OCI-LY1 (cell line): ENCODE measurements around the gene POLDIP2.
A peak's percentile ranks its signal among the peaks of the same experiment; 100 is the strongest.

Source experiments
- H2AFZ ChIP-seq: fragments of 200-600 bp; sonication (generic), shearing (Covaris generic); 2 replicates; pipeline ENCODE4 v1.6.0; 2014; ENCODE audit warnings: antibody characterized with exemption, mild to moderate bottlenecking, low read length
- H3F3A ChIP-seq: fragments of 200-600 bp; sonication (generic), shearing (Covaris generic); 2 replicates; pipeline ENCODE4 v1.6.0; 2014; ENCODE audit warnings: mild to moderate bottlenecking, antibody characterized with exemption, low read length, moderate library complexity; ENCODE audit not compliant: insufficient read depth
- H3K27ac ChIP-seq: fragments of 200-600 bp; sonication (generic); 2 replicates; pipeline ENCODE4 v1.5.1; 2014; ENCODE audit warnings: low read length, mixed run types, mild to moderate bottlenecking, low read depth; ENCODE audit not compliant: poor library complexity, severe bottlenecking
- H3K27me3 ChIP-seq: fragments of 200-600 bp; sonication (generic); 2 replicates; pipeline ENCODE4 v1.6.0; 2014; ENCODE audit warnings: antibody characterized with exemption, mild to moderate bottlenecking, low read length, moderate library complexity; ENCODE audit not compliant: insufficient read depth
- H3K36me3 ChIP-seq: fragments of 200-600 bp; sonication (generic); 2 replicates; pipeline ENCODE4 v1.6.1; 2014; ENCODE audit warnings: mild to moderate bottlenecking, antibody characterized with exemption, low read length, moderate library complexity, mixed read lengths; ENCODE audit not compliant: insufficient read depth
- H3K4me1 ChIP-seq: fragments of 200-600 bp; sonication (generic); 2 replicates; pipeline ENCODE4 v1.5.1; 2014; ENCODE audit warnings: mild to moderate bottlenecking, low read length, moderate library complexity; ENCODE audit not compliant: insufficient read depth, severe bottlenecking
- H3K4me2 ChIP-seq: fragments of 200-600 bp; sonication (generic), shearing (Covaris generic); 2 replicates; pipeline ENCODE4 v1.6.1; 2014; ENCODE audit warnings: low read length
- H3K4me3 ChIP-seq: fragments of 200-600 bp; sonication (generic); 2 replicates; pipeline ENCODE4 v1.5.1; 2014; ENCODE audit warnings: low read length, low read depth, mild to moderate bottlenecking, mixed read lengths; ENCODE audit not compliant: poor library complexity, severe bottlenecking
- H3K79me2 ChIP-seq: fragments of 200-600 bp; shearing (Covaris generic); 2 replicates; pipeline ENCODE4 v1.6.1; 2016; ENCODE audit warnings: mixed run types, low read length, mixed read lengths; ENCODE audit not compliant: insufficient read depth
- H3K9ac ChIP-seq: fragments of 200-600 bp; sonication (generic), shearing (Covaris generic); 2 replicates; pipeline ENCODE4 v1.6.1; 2014; ENCODE audit warnings: mild to moderate bottlenecking, low read length, mixed read lengths
- H3K9me2 ChIP-seq: fragments of 200-600 bp; sonication (generic), shearing (Covaris generic); 2 replicates; pipeline ENCODE4 v1.6.1; 2014; ENCODE audit warnings: low read depth, mild to moderate bottlenecking, low read length, mixed read lengths
- H3K9me3 ChIP-seq: fragments of 200-600 bp; shearing (Covaris generic); 2 replicates; pipeline ENCODE4 v1.6.1; 2014; ENCODE audit warnings: low read length, mixed read lengths
- H4K20me1 ChIP-seq: fragments of 200-600 bp; sonication (generic), shearing (Covaris generic); 2 replicates; pipeline ENCODE4 v1.6.0; 2016; ENCODE audit warnings: mild to moderate bottlenecking, low read length; ENCODE audit not compliant: insufficient read depth
- EZH2 ChIP-seq: fragments of 200-600 bp; sonication (generic), shearing (Covaris generic); IDR thresholded peaks from 2 replicates; pipeline ENCODE4 v1.8.0; 2017; ENCODE audit warnings: borderline replicate concordance, mixed run types, mild to moderate bottlenecking, antibody characterized with exemption, low read length, moderate library complexity, mixed read lengths
- TF ChIP-seq, protein P1 (sequence below): fragments of 200-600 bp; sonication (generic), shearing (Covaris generic); IDR thresholded peaks from 2 replicates; pipeline ENCODE4 v1.5.1; 2017; ENCODE audit warnings: mild to moderate bottlenecking, antibody characterized with exemption, low read length, moderate library complexity, mixed read lengths

POLDIP2 gene

DNA sequence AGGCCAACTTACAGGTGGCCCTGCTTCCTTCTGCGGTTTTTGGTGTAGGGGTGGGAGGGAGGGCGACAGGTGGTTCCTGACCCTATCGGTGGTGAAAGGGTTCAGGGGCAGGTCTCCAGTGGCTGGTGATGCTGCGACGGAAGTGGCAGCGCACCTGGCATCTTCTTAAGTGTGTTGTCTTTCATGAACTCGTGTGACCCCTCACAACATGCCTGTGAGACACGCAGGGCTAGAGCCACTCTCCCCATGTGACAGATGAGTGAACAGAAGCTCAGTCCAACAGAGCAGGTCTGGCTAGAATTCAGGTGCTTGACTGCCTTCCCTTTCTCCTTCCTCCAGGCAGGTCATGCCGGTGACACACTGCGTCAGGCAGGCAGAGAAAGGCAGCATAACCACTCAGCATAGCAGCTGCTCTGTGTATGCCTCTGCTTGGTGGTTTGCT, 13.8 kb downstream of the POLDIP2 start:
- H2AFZ ChIP-seq = no peak overlapping the region
- no peak overlapping the region for H3K4me3 ChIP-seq
- H3K79me2 ChIP-seq = no peaks in the 10 kb centered on the region
- H3K9ac ChIP-seq = no peak overlapping the region; the same call in 1 of the 2 replicates
- peaks cover 12% of the 10 kb centered on the region for H3K4me1 ChIP-seq
- H3F3A ChIP-seq = no peaks in the 10 kb centered on the region
- H3K27me3 ChIP-seq = no peaks in the 10 kb centered on the region
- H4K20me1 ChIP-seq = no peaks in the 10 kb centered on the region
- H3K9me3 ChIP-seq = no peaks in the 10 kb centered on the region
- H3K36me3 ChIP-seq = peaks cover 64% of the 10 kb centered on the region
- peak overlapping the region; percentile 84 for H3K27ac ChIP-seq
- no peaks in the 10 kb centered on the region for H3K9me2 ChIP-seq
- 0 out of 2 replicates have a peak overlapping the region, but pooled peaks have one; percentile 14 for H3K4me2 ChIP-seq
- TF ChIP-seq EZH2 = no peak
- TF ChIP-seq, protein P1, sequence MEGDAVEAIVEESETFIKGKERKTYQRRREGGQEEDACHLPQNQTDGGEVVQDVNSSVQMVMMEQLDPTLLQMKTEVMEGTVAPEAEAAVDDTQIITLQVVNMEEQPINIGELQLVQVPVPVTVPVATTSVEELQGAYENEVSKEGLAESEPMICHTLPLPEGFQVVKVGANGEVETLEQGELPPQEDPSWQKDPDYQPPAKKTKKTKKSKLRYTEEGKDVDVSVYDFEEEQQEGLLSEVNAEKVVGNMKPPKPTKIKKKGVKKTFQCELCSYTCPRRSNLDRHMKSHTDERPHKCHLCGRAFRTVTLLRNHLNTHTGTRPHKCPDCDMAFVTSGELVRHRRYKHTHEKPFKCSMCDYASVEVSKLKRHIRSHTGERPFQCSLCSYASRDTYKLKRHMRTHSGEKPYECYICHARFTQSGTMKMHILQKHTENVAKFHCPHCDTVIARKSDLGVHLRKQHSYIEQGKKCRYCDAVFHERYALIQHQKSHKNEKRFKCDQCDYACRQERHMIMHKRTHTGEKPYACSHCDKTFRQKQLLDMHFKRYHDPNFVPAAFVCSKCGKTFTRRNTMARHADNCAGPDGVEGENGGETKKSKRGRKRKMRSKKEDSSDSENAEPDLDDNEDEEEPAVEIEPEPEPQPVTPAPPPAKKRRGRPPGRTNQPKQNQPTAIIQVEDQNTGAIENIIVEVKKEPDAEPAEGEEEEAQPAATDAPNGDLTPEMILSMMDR = no peak

DNA sequence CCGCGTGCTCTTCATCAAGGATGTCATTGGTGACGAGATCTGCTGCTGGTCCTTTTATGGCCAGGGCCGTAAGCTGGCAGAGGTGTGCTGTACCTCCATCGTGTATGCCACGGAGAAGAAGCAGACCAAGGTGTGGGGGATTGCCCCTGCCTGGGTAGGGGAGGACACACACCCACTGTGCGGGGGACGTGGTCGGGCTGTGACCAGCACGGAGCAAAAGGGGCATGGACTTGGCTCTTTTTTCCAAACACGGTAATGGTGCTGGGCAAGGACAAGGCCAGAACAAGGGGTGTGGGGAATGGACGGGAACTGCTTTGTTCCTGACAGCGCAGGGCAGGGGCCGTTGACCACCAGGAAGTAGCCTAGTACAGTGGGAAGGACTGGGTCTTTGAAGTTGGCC, 15.0 kb downstream of the POLDIP2 start:
- Histone ChIP-seq H3K27me3 (no peaks in the 10 kb centered on the region), H3K4me1 (peaks cover 12% of the 10 kb centered on the region), H2AFZ (no peak overlapping the region), H3F3A (no peaks in the 10 kb centered on the region), H3K4me2 (no peak overlapping the region), H3K4me3 (no peak overlapping the region), H3K79me2 (no peaks in the 10 kb centered on the region), H3K27ac (peak overlapping the region; percentile 75), H3K9me2 (no peaks in the 10 kb centered on the region), H3K9ac (no peak overlapping the region), H3K36me3 (peaks cover 52% of the 10 kb centered on the region), H3K9me3 (no peaks in the 10 kb centered on the region), H4K20me1 (no peaks in the 10 kb centered on the region)
- no peak for TF ChIP-seq EZH2
- TF ChIP-seq, protein P1 = no peak

DNA sequence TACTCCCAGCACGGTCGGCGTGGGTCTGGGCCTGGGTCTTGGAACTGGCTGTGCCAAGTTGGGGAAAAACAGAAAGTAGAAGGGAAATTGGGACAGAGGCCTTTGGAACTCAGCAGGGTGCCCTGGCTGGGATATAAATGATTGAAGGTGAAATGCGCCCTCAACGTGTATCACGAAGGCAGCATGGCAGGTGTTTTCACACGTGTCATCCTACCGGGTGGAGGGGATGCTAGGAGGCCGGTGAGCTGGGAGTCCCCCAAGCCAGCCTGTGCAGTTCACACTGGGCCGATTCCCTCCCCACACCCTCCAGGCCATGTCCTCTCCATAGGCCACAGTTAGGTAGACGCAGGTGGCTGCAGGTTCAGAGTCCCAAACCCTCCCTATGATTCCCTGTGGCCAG, 15.8 kb downstream of the POLDIP2 start:
- TF ChIP-seq EZH2 = no peak
- Histone ChIP-seq H3K79me2 (no peaks in the 10 kb centered on the region), H3K27ac (no peak overlapping the region), H4K20me1 (no peaks in the 10 kb centered on the region), H3K4me3 (no peak overlapping the region), H3K9me2 (no peaks in the 10 kb centered on the region), H3K9me3 (no peaks in the 10 kb centered on the region), H3K4me2 (no peak overlapping the region), H3K27me3 (no peaks in the 10 kb centered on the region), H2AFZ (no peak overlapping the region), H3F3A (no peaks in the 10 kb centered on the region), H3K36me3 (peaks cover 44% of the 10 kb centered on the region), H3K4me1 (peaks cover 17% of the 10 kb centered on the region), H3K9ac (no peak overlapping the region)

DNA sequence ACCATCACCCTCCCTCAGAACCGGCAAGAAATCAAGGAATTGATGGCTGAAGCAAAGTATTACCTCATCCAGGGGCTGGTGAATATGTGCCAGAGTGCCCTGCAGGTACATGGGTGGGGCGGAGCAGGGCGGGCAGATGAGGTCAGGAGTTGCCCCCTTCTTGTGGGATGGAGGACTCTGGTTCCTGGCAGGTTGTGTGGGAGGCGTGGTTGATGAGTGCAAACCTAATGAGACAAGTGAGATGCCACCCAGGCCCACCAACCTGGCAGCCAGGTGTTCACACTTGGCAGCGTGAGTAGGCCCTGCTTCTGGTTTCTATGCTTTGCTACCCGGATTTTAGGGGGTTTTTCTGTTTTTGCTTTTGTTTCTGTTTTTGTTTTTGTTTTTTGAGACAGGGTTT, 17.0 kb downstream of the POLDIP2 start:
- H3K27ac ChIP-seq = no peak overlapping the region
- no peaks in the 10 kb centered on the region for H4K20me1 ChIP-seq
- no peak overlapping the region for H3K9ac ChIP-seq
- H3K27me3 ChIP-seq = no peaks in the 10 kb centered on the region
- H3K9me3 ChIP-seq = no peaks in the 10 kb centered on the region
- no peaks in the 10 kb centered on the region for H3K79me2 ChIP-seq
- TF ChIP-seq EZH2 = no peak
- TF ChIP-seq, protein P1 = no peak
- no peaks in the 10 kb centered on the region for H3F3A ChIP-seq
- H3K36me3 ChIP-seq = peaks cover 33% of the 10 kb centered on the region
- H3K4me3 ChIP-seq = no peak overlapping the region
- no peaks in the 10 kb centered on the region for H3K9me2 ChIP-seq
- H3K4me2 ChIP-seq = no peak overlapping the region
- H3K4me1 ChIP-seq = peaks cover 22% of the 10 kb centered on the region
- H2AFZ ChIP-seq = no peak overlapping the region
